ENCODE data around the gene MAP4K2.

DNA sequence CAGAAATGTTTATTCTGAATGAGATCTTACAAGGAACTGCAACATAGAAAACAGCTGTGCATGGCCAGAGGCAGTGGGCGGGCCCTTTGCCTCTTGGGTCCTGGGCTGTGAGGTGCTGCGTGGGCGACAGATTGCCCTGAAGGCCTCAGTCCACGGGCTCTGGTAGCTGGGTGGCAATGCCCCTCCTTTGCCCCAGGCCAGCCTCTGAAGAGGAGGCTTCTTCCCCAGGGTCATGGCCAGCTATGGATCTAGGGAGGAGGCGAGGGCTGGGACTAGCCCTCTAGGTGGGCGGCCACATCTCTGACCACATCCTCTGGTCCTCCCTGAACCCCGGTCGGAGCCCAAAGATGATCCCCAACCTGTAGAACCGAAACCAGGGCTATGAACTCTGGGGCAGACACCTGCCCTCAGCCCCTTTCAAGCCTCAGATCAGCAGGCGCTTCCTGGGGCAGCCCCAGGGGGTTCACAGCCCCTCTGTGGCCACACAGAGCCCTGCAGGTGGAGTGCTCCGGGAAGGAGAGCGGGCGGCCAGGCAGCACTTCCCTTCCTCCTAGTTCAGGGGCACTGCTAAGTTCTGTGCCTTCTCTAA lies 48.1 kb upstream of the MAP4K2 start:
- TF ChIP-seq POLR2AphosphoS5 (IDR thresholded peaks at IDR 0.05) (no peak), EP300 (IDR thresholded peaks at IDR 0.05) (no peak)
- TF ChIP-seq, protein P1, sequence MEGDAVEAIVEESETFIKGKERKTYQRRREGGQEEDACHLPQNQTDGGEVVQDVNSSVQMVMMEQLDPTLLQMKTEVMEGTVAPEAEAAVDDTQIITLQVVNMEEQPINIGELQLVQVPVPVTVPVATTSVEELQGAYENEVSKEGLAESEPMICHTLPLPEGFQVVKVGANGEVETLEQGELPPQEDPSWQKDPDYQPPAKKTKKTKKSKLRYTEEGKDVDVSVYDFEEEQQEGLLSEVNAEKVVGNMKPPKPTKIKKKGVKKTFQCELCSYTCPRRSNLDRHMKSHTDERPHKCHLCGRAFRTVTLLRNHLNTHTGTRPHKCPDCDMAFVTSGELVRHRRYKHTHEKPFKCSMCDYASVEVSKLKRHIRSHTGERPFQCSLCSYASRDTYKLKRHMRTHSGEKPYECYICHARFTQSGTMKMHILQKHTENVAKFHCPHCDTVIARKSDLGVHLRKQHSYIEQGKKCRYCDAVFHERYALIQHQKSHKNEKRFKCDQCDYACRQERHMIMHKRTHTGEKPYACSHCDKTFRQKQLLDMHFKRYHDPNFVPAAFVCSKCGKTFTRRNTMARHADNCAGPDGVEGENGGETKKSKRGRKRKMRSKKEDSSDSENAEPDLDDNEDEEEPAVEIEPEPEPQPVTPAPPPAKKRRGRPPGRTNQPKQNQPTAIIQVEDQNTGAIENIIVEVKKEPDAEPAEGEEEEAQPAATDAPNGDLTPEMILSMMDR (IDR thresholded peaks at IDR 0.05): no peak
